ENCODE data around the gene SLC13A5. TPM values are rescaled to one million over a fixed set of nuclear protein-coding genes. Genes with fewer than 3 reads are reported as not detected.

The SLC13A5 gene
- total RNA-seq, 1 experiment from 2014 or later, result not detected

DNA sequence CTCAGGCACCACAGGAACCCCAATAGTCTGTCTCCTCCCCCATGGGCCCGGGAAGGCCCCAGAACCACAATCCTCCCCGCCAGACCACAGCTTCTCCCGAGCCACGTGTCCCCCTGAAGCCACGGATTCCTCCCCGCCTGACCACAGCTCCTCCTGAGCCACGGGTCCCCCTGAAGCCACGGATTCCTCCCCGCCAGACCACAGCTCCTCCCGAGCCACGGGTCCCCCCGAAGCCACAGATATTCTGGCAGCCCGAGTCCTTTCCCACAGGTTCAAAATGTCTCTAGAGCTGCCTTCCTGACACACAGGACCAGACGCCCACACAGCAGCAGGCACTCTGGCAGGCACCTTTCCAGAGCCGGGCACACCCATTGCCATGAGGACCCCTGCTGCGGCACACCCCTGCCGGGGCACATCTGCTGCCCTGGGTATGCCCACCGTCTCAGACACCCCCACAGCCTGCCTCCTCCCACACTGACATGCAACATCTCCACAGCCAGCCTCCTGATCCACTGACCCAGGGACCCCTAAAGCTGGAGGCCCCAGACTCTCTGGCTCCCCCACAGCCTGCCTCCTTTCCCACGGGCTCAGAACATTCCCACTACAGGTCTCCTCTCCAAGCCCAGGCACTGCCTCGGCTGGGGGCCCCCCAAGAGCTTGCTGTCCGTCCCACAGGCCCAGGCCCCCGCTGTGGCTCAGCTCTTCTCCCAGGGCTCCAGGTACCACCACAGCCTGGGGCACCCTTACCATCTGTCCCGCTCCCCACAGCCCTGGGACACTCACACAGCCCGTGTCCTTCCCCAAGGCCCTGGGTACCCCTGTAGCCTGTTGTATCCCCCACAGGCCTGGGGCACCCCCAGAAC is 74.9 kb downstream of the SLC13A5 start:
- no peak for DNase-seq (ENCODE audit: low read depth)

DNA sequence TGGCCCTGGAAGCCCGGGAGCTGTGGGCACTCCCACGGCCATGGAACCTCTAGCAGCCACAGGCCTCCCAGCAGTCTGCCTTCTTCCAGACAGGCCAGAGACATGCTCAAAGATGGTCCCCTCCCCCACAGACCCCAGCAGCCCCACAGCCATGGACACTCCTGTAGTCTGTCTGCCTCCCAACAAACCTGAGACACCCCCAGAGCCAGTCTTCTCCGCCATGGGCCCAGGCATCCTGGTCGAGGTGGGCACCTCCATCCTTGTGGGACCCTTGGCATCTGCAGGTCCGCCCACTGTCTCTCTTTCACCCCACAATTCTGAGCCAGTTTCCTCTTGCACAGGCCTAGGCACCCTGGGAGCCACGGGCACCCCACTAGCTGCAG is 75.7 kb downstream of the SLC13A5 start:
- no peak for DNase-seq (ENCODE audit: low read depth)

DNA sequence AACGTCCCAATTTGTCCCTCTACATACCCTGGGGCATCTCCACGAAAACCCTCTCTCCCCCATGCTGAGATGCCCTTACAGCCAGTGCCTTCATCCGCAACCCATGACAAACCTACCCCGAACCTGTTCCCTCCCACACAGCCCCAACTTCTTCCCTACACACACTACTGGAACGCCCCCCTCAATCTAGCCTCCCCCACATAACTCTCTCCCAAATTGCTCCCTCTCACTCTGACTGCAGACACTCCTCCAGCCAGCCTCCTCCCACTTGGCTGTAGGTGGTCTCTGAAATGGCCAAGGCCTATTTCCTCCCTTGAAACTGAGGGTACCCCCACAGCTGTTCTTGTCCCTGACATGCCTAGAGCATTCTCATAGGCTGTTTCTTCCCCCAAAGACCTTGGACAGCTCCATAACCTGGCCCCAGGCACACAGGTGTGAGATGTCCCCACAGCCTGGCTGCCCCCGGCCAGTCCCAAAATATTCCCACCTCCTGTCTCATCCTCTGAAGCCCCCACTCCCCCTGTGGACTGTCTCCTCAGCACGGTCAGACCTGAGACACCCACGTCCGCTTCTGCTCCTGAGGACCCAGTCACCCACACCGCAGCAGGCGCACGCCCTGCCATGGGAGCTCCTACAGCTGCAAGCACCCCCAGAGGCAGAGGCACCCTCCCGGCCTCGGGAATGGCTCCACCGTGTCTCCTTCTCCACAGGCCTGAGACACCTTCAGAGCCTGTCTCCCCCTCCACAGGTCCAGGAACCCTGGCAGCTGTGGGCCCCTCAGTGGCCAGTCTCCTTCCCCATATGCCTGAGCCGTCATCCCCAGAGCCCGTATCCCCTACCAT is 76.3 kb downstream of the SLC13A5 start:
- DNase-seq (ENCODE audit: low read depth), result no peak

DNA sequence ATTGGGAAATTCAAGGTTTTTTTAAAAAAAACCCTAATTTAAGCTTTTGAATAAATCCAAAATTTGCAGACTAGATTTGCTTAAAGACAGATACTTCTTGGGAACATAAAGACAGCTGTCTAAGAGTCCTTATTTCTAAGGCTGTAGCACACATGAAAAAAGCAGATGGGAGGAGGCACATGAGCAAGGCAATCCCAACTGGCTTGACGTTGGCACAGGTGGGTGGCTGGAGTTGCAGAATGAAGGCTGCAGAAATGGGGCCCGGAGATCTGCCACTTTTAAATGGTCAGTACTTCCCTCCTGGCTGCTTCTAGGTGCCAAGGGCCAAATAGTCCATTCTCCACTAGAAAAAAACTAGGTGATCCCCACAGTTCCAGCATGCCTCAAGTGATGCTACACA is 77.1 kb downstream of the SLC13A5 start:
- no peak for DNase-seq (ENCODE audit: low read depth)

Other genes with a start within 250 kb of the SLC13A5 start
- gene PITPNM3, start 156.8 kb downstream of the SLC13A5 start, total RNA-seq (2014; rRNA removed; shearing (Covaris generic)), result 0.39 and 0.89 TPM in 2 replicates
- 7.2 and 12.9 TPM in 2 replicates for gene KIAA0753, start 72.7 kb downstream of the SLC13A5 start, total RNA-seq (2014; rRNA removed; shearing (Covaris generic))
- 250 and 253 TPM in 2 replicates for gene TXNDC17, start 72.3 kb downstream of the SLC13A5 start, total RNA-seq (2014; rRNA removed; shearing (Covaris generic))
- gene MED31, start 61.8 kb downstream of the SLC13A5 start, total RNA-seq (2014; rRNA removed; shearing (Covaris generic)), result 13.4 and 29.9 TPM in 2 replicates
- gene C17orf100, start 61.6 kb downstream of the SLC13A5 start, total RNA-seq (2014; rRNA removed; shearing (Covaris generic)), result 0.62 and 1.6 TPM in 2 replicates
- gene XAF1, start 42.7 kb upstream of the SLC13A5 start, total RNA-seq (2014; rRNA removed; shearing (Covaris generic)), result 74.4 and 76.4 TPM in 2 replicates
- gene FBXO39, start 62.8 kb upstream of the SLC13A5 start, total RNA-seq (2014; rRNA removed; shearing (Covaris generic)), result 0.20 TPM in 1 of 2 replicates, not detected in the other
- not detected in 2 replicates for gene TEKT1, start 118.4 kb upstream of the SLC13A5 start, total RNA-seq (2014; rRNA removed; shearing (Covaris generic))

Data from M059J (cell line).